BLaER1 (cell line): ENCODE results near the gene HSDL1.
A peak's percentile ranks its signal among the peaks of the same experiment; 100 is the strongest.

Source experiments
- H3K27ac ChIP-seq: shearing (Covaris generic); formaldehyde crosslinking; 2 replicates; pipeline ENCODE4 v1.8.1; 2022
- H3K27me3 ChIP-seq: shearing (Covaris generic); formaldehyde crosslinking; 2 replicates; pipeline ENCODE4 v1.8.1; 2022
- H3K36me3 ChIP-seq: shearing (Covaris generic); formaldehyde crosslinking; 2 replicates; pipeline ENCODE4 v1.8.1; 2022
- H3K4me1 ChIP-seq: shearing (Covaris generic); formaldehyde crosslinking; 2 replicates; pipeline ENCODE4 v1.8.1; 2022
- H3K4me2 ChIP-seq: shearing (Covaris generic); formaldehyde crosslinking; 2 replicates; pipeline ENCODE4 v1.8.1; 2022
- H3K4me3 ChIP-seq: shearing (Covaris generic); formaldehyde crosslinking; 2 replicates; pipeline ENCODE4 v1.8.1; 2022
- H3K9ac ChIP-seq: shearing (Covaris generic); formaldehyde crosslinking; 2 replicates; pipeline ENCODE4 v1.8.1; 2022
- H3K9me3 ChIP-seq: shearing (Covaris generic); formaldehyde crosslinking; 2 replicates; pipeline ENCODE4 v1.8.1; 2022
- H4K20me1 ChIP-seq: shearing (Covaris generic); formaldehyde crosslinking; 2 replicates; pipeline ENCODE4 v1.8.1; 2022
- Cebpa-rat ChIP-seq: shearing (Covaris generic); IDR thresholded peaks from 2 replicates; pipeline ENCODE4 v1.8.1; 2022

The HSDL1 gene

DNA sequence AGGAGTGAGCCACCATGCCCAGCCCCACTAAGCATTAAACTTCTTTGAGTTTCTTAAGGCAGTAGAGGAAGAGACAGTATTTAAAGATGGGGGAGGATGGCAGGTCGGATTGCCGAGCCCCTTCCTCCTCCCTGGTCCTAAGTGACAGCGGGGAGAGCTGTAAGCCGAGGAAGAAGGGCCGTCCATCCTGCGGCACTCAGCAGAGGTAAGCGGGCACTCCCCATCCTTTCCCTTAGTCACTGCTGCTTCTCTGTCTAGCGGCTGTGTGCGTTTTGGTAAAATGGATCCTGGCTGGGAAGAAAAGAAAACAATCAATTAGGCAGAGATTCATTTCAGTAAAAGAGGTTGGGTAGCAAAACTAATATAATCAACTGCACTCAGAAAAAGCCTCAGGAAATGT, 14.0 kb upstream of the HSDL1 start:
- H3K27ac ChIP-seq: no peak overlapping the region
- H3K4me3 ChIP-seq: no peak overlapping the region
- no peaks in the 10 kb centered on the region for H3K27me3 ChIP-seq
- TF ChIP-seq Cebpa-rat: no peak
- no peak overlapping the region for H3K4me2 ChIP-seq
- H3K9ac ChIP-seq: no peak overlapping the region
- H3K9me3 ChIP-seq: no peaks in the 10 kb centered on the region
- no peaks in the 10 kb centered on the region for H4K20me1 ChIP-seq
- H3K4me1 ChIP-seq: 0 out of 2 replicates have a peak, but pooled peaks cover 8% of the 10 kb centered on the region
- H3K36me3 ChIP-seq: no peaks in the 10 kb centered on the region

GRCh38 chr16:84156342-84156784, 11.4 kb upstream of the HSDL1 start:
- H3K4me2 ChIP-seq: no peak overlapping the region
- H3K9ac ChIP-seq: no peak overlapping the region
- TF ChIP-seq Cebpa-rat: no peak
- H4K20me1 ChIP-seq: no peaks in the 10 kb centered on the region
- no peaks in the 10 kb centered on the region for H3K9me3 ChIP-seq
- no peaks in the 10 kb centered on the region for H3K4me1 ChIP-seq
- H3K36me3 ChIP-seq: no peaks in the 10 kb centered on the region
- H3K4me3 ChIP-seq: no peak overlapping the region
- H3K27me3 ChIP-seq: no peaks in the 10 kb centered on the region
- H3K27ac ChIP-seq: no peak overlapping the region

- H4K20me1 ChIP-seq: no peaks in the 10 kb centered on the region
- H3K4me1 ChIP-seq: no peaks in the 10 kb centered on the region
- H3K4me3 ChIP-seq: no peak overlapping the region
- no peak overlapping the region for H3K4me2 ChIP-seq
- no peak overlapping the region for H3K9ac ChIP-seq
- no peaks in the 10 kb centered on the region for H3K36me3 ChIP-seq
- no peak for TF ChIP-seq Cebpa-rat
- no peaks in the 10 kb centered on the region for H3K27me3 ChIP-seq
- no peak overlapping the region for H3K27ac ChIP-seq
- no peaks in the 10 kb centered on the region for H3K9me3 ChIP-seq
Observed at GRCh38 chr16:84155771-84156170, 10.8 kb upstream of the HSDL1 start.

DNA sequence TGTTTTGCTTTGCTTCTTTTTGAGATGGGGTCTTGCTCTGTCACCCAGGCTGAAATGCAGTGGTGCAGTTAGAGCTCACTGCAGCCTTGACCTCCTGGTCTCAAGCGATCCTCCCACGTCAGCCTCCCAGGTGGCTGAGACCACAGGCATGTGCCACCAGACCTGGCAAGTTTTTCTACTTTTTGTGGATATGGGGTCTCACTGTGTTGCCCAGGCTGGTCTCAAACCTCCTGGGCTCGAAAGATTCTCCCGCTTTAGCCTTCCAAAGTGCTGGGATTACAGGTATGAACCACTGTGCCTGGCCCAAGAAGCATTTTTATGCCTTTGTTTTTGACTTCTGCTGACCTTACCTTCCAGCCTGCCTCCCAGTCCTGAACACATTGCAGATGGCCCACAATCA, 10.2 kb upstream of the HSDL1 start:
- Histone ChIP-seq H3K9me3 (no peaks in the 10 kb centered on the region), H3K36me3 (no peaks in the 10 kb centered on the region), H3K4me2 (no peak overlapping the region), H3K27me3 (no peaks in the 10 kb centered on the region), H3K27ac (no peak overlapping the region), H3K9ac (no peak overlapping the region), H3K4me1 (no peaks in the 10 kb centered on the region), H4K20me1 (no peaks in the 10 kb centered on the region), H3K4me3 (no peak overlapping the region)
- TF ChIP-seq Cebpa-rat: no peak

GRCh38 chr16:84153660-84154214, 8.8 kb upstream of the HSDL1 start:
- Histone ChIP-seq H3K27ac (no peak overlapping the region), H3K9ac (no peak overlapping the region), H3K27me3 (no peaks in the 10 kb centered on the region), H3K4me1 (no peaks in the 10 kb centered on the region), H3K4me2 (no peak overlapping the region), H3K9me3 (no peaks in the 10 kb centered on the region), H4K20me1 (no peaks in the 10 kb centered on the region), H3K4me3 (no peak overlapping the region), H3K36me3 (no peaks in the 10 kb centered on the region)
- TF ChIP-seq Cebpa-rat: no peak

- no peak overlapping the region for H3K9ac ChIP-seq
- no peak for TF ChIP-seq Cebpa-rat
Observed at GRCh38 chr16:84150926-84151325, 5.9 kb upstream of the HSDL1 start.

DNA sequence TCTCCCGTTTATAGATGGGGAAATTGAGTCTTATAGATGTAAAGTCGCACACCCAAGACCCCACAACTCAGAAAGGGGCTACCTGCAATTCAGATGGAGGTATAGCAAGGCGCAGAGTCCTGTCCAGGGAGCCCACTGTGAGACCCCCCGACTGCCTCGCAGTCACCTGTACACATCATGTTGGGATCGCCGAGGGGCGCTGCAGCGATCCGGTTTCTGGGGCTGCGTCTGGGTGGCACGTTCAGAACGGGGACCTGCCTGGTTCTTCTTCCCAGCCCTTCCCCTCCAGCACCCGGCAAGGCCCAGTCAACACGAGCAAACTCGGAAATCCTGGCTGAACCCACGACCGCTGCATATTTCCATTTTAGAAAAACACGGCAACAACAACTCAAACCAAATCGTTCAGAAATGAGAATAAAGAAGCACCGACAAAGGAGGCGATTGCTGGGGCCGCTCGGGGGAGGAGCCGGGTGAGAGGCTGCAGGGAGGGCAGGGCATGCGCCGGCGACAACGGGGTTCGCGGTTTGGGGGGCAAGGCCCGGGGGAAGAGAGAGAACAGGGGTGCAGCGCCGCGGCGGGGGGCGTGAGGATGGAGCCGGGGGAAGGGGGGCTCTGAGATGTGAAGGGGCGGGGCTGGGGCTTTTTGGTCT, 643 bp downstream of the HSDL1 start:
- TF ChIP-seq Cebpa-rat: no peak

More at GRCh38 chr16:84150926-84151325, 5.9 kb upstream of the HSDL1 start:
- Histone ChIP-seq H3K4me3 (no peak overlapping the region), H4K20me1 (no peaks in the 10 kb centered on the region), H3K36me3 (no peaks in the 10 kb centered on the region), H3K27ac (no peak overlapping the region), H3K27me3 (no peaks in the 10 kb centered on the region), H3K4me1 (no peaks in the 10 kb centered on the region), H3K9me3 (no peaks in the 10 kb centered on the region), H3K4me2 (no peak overlapping the region)

GRCh38 chr16:84143784-84144199, 1.2 kb downstream of the HSDL1 start:
- peak overlapping the region; percentile 76 for H3K9ac ChIP-seq
- H3K36me3 ChIP-seq: no peaks in the 10 kb centered on the region
- TF ChIP-seq Cebpa-rat: no peak
- no peaks in the 10 kb centered on the region for H3K9me3 ChIP-seq
- peaks cover 52% of the 10 kb centered on the region for H4K20me1 ChIP-seq
- peak overlapping the region; percentile 98 for H3K4me2 ChIP-seq
- no peak overlapping the region for H3K27ac ChIP-seq
- H3K4me3 ChIP-seq: peak overlapping the region; percentile 79
- no peaks in the 10 kb centered on the region for H3K27me3 ChIP-seq
- peaks cover 36% of the 10 kb centered on the region for H3K4me1 ChIP-seq

More for the DNA sequence above, 643 bp downstream of the HSDL1 start:
- peak overlapping the region; percentile 76 for H3K9ac ChIP-seq
- H3K9me3 ChIP-seq: no peaks in the 10 kb centered on the region
- peaks cover 47% of the 10 kb centered on the region for H4K20me1 ChIP-seq
- peak overlapping the region; percentile 70 for H3K27ac ChIP-seq
- peak overlapping the region; percentile 98 for H3K4me2 ChIP-seq
- H3K27me3 ChIP-seq: no peaks in the 10 kb centered on the region
- peaks cover 31% of the 10 kb centered on the region for H3K4me1 ChIP-seq
- no peaks in the 10 kb centered on the region for H3K36me3 ChIP-seq
- peak overlapping the region; percentile 79 for H3K4me3 ChIP-seq

DNA sequence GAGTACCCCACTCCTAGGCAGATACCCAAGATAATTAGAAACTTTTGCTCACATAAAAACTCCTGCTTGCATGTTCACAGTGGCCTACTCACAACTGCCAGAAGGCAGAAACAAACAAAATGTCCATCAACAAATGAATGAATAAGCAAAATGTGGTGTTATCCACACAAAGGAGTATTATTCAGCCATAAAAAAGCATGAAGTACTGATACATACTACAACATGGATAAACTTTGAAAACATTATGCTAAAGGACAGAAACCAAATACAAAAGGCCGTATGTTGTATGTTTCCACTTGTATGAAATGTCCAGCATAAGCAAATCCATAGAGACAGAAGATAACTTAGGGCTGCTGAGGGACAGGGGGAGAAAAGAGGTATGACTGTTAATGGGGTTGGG, 1.9 kb downstream of the HSDL1 start:
- no peak overlapping the region for H3K27ac ChIP-seq
- no peaks in the 10 kb centered on the region for H3K27me3 ChIP-seq
- H3K36me3 ChIP-seq: no peaks in the 10 kb centered on the region
- no peaks in the 10 kb centered on the region for H3K9me3 ChIP-seq
- H3K4me3 ChIP-seq: no peak overlapping the region
- peaks cover 44% of the 10 kb centered on the region for H3K4me1 ChIP-seq
- H3K4me2 ChIP-seq: no peak overlapping the region
- TF ChIP-seq Cebpa-rat: no peak
- H4K20me1 ChIP-seq: peaks cover 55% of the 10 kb centered on the region
- no peak overlapping the region for H3K9ac ChIP-seq

GRCh38 chr16:84141143-84141670, 3.8 kb downstream of the HSDL1 start:
- H3K27me3 ChIP-seq: no peaks in the 10 kb centered on the region
- peaks cover 73% of the 10 kb centered on the region for H4K20me1 ChIP-seq
- no peak overlapping the region for H3K27ac ChIP-seq

More at GRCh38 chr16:84141143-84141670, 3.8 kb downstream of the HSDL1 start:
- Histone ChIP-seq H3K36me3 (no peaks in the 10 kb centered on the region), H3K4me2 (peak overlapping the region; percentile 14; the same call in 1 of the 2 replicates), H3K4me3 (no peak overlapping the region), H3K4me1 (peaks cover 62% of the 10 kb centered on the region), H3K9ac (no peak overlapping the region), H3K9me3 (no peaks in the 10 kb centered on the region)
- no peak for TF ChIP-seq Cebpa-rat
